Large intestine (tissue), 3 donors: ENCODE measurements around the gene ACTR3. TPM values are rescaled to one million over a fixed set of nuclear protein-coding genes. Genes with fewer than 3 reads are reported as not detected.

Experiments used
- DNase-seq, 2 donors: peaks; one replicate each; pipeline versions ENCODE4 v3.0.0 to v3.0.0-alpha.2; 2013
- H3K27ac ChIP-seq: one replicate; pipeline ENCODE4 v1.5.1; 2013; ENCODE audit warnings: low read length
- H3K27me3 ChIP-seq: 2 replicates; pipeline ENCODE4 v1.6.1; 2013; ENCODE audit warnings: low read length; ENCODE audit not compliant: control insufficient read depth, insufficient read depth
- H3K36me3 ChIP-seq: 2 replicates; pipeline ENCODE4 v1.6.1; 2013; ENCODE audit warnings: low read length; ENCODE audit not compliant: control insufficient read depth, insufficient read depth
- H3K4me1 ChIP-seq: one replicate; pipeline ENCODE4 v1.6.1; 2013; ENCODE audit warnings: low read length; ENCODE audit not compliant: control insufficient read depth, insufficient read depth
- H3K4me3 ChIP-seq: one replicate; pipeline ENCODE4 v1.5.1; 2013; ENCODE audit warnings: low read length
- H3K9me3 ChIP-seq: one replicate; pipeline ENCODE4 v1.6.1; 2013; ENCODE audit warnings: mild to moderate bottlenecking, low read depth, low read length, moderate library complexity; ENCODE audit not compliant: control insufficient read depth
- WGBS: methylation state at CpG from one replicate; pipeline ENCODE4 v1.1.5; 2013; ENCODE audit warnings: low lambda C conversion rate; ENCODE audit not compliant: insufficient coverage; 5-methylcytosine and 5-hydroxymethylcytosine counted together
- polyA plus RNA-seq: library from polyadenylated mRNA; unstranded; fragments of 120-200 nt; gene quantifications from one replicate; pipeline ENCODE4 v1.2.1, GENCODE V29; 2013

The ACTR3 gene
- polyA plus RNA-seq, 1 donor, result 148 TPM

GRCh38 chr2:113977660-113978523, 88.0 kb downstream of the ACTR3 start:
- H3K36me3 ChIP-seq, result no peaks in the 10 kb centered on the region

GRCh38 chr2:113978524-113979190, 88.8 kb downstream of the ACTR3 start:
- 100% methylated on average over 2 of the region's 20 CpGs for WGBS
- no peak for DNase-seq
- Histone ChIP-seq H3K27me3 (no peaks in the 10 kb centered on the region), H3K4me3 (no peak overlapping the region), H3K4me1 (peaks cover 12% of the 10 kb centered on the region), H3K9me3 (peaks cover 11% of the 10 kb centered on the region), H3K27ac (peak overlapping the region; percentile 51), H3K36me3 (no peaks in the 10 kb centered on the region)

More at GRCh38 chr2:113977660-113978523, 88.0 kb downstream of the ACTR3 start:
- H3K9me3 ChIP-seq, result peaks cover 11% of the 10 kb centered on the region
- H3K4me3 ChIP-seq, result no peak overlapping the region
- DNase-seq, result peak; percentile 66 to 83
- WGBS, result 30% methylated on average over 2 of the region's 16 CpGs
- H3K27me3 ChIP-seq, result no peaks in the 10 kb centered on the region
- peaks cover 12% of the 10 kb centered on the region for H3K4me1 ChIP-seq
- peak overlapping the region; percentile 77 for H3K27ac ChIP-seq

GRCh38 chr2:113979191-113980128, 89.6 kb downstream of the ACTR3 start:
- H3K36me3 ChIP-seq, result no peaks in the 10 kb centered on the region
- peaks cover 11% of the 10 kb centered on the region for H3K9me3 ChIP-seq
- peak overlapping the region; percentile 51 for H3K27ac ChIP-seq
- no peaks in the 10 kb centered on the region for H3K27me3 ChIP-seq
- WGBS, result no CpG with 5 or more reads among the region's 93 CpGs
- peaks cover 12% of the 10 kb centered on the region for H3K4me1 ChIP-seq
- no peak for DNase-seq
- H3K4me3 ChIP-seq, result no peak overlapping the region

GRCh38 chr2:113980946-113981345, 91.1 kb downstream of the ACTR3 start:
- Histone ChIP-seq H3K4me1 (peaks cover 12% of the 10 kb centered on the region), H3K9me3 (peaks cover 11% of the 10 kb centered on the region), H3K4me3 (no peak overlapping the region), H3K36me3 (no peaks in the 10 kb centered on the region), H3K27ac (no peak overlapping the region), H3K27me3 (no peaks in the 10 kb centered on the region)
- no peak for DNase-seq
- 75% methylated on average over 2 of the region's 4 CpGs for WGBS

- Histone ChIP-seq H3K27ac (no peak overlapping the region), H3K4me3 (no peak overlapping the region), H3K36me3 (no peaks in the 10 kb centered on the region), H3K9me3 (peaks cover 11% of the 10 kb centered on the region), H3K4me1 (peaks cover 12% of the 10 kb centered on the region), H3K27me3 (no peaks in the 10 kb centered on the region)
- 100% methylated on average over 3 of the region's 8 CpGs for WGBS
- no peak for DNase-seq
These were observed 91.7 kb downstream of the ACTR3 start for GRCh38 chr2:113981404-113982134.

- no peaks in the 10 kb centered on the region for H3K27me3 ChIP-seq
- DNase-seq, result peak in 1 of 2 donors; percentile 25
- no peaks in the 10 kb centered on the region for H3K36me3 ChIP-seq
- H3K27ac ChIP-seq, result no peak overlapping the region
- no peaks in the 10 kb centered on the region for H3K4me1 ChIP-seq
- H3K9me3 ChIP-seq, result no peaks in the 10 kb centered on the region
- 67% methylated on average over 2 of the region's 7 CpGs for WGBS
- no peak overlapping the region for H3K4me3 ChIP-seq
These were observed 95.9 kb downstream of the ACTR3 start for GRCh38 chr2:113985554-113986397.

GRCh38 chr2:113986762-113987290, 96.9 kb downstream of the ACTR3 start:
- H3K27me3 ChIP-seq, result no peaks in the 10 kb centered on the region
- 100% methylated on average over 1 of the region's 4 CpGs for WGBS
- H3K9me3 ChIP-seq, result no peaks in the 10 kb centered on the region
- H3K27ac ChIP-seq, result no peak overlapping the region
- no peaks in the 10 kb centered on the region for H3K36me3 ChIP-seq
- no peak overlapping the region for H3K4me3 ChIP-seq
- no peaks in the 10 kb centered on the region for H3K4me1 ChIP-seq
- no peak for DNase-seq

- Histone ChIP-seq H3K9me3 (no peaks in the 10 kb centered on the region), H3K27me3 (no peaks in the 10 kb centered on the region), H3K36me3 (no peaks in the 10 kb centered on the region), H3K27ac (no peak overlapping the region), H3K4me3 (no peak overlapping the region), H3K4me1 (no peaks in the 10 kb centered on the region)
- no CpG with 5 or more reads among the region's 1 CpG for WGBS
- no peak for DNase-seq
These were observed 102.2 kb downstream of the ACTR3 start for GRCh38 chr2:113992090-113992489.
